ENCODE data around the gene TBC1D3G. TPM values are rescaled to one million over a fixed set of nuclear protein-coding genes. Genes with fewer than 3 reads are reported as not detected.
"Not testable (repeated sequence)": the region's sequence is repeated elsewhere in the genome, so short reads cannot be mapped to it uniquely, and the experiment has no call there.

The TBC1D3G gene
- total RNA-seq, 1 experiment from 2014 or later = not detected

DNA sequence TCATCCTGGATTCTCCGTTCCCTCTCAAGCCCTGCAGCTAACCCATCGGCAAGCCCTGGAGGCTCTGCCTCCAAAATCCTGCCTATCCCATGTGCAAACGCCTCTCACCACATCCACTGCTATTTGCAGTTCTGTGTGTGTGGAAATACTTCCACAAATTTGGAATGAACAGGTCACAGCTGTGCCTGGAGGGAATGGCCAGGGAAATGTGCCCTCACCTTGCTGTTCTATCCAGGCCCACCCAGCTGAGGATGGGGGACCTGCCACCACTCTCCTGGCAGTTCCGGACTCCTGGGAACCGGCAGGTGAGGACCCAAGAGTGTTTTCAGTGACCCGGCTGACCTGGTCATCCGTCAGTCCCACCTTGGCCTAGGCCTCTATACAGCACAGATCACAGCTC lies 52.3 kb downstream of the TBC1D3G start:
- BruUV-seq (replicated peaks); H3K36me3 ChIP-seq (ENCODE audit: low read depth); H2AFZ ChIP-seq; intact Hi-C loops (cut with micrococcal nuclease; ENCODE audit: unreplicated experiment); CTCF ChIA-PET; H3K9me2 ChIP-seq (ENCODE audit: insufficient read depth); H3K4me3 ChIP-seq; H3F3A ChIP-seq (ENCODE audit: insufficient read depth, low read depth); H3K4me2 ChIP-seq; H3K4me1 ChIP-seq (replicated peaks; ENCODE audit: insufficient read depth); POLR2A ChIA-PET (ENCODE audit: unreplicated experiment); H4K20me1 ChIP-seq (ENCODE audit: insufficient read depth); H3K27me3 ChIP-seq (ENCODE audit: insufficient read depth, low read depth); H3K79me2 ChIP-seq (ENCODE audit: low read depth); DNase-seq; H3K27ac ChIP-seq; H3K9me3 ChIP-seq (ENCODE audit: insufficient read depth, low read depth): not testable (repeated sequence)

Other genes with a start within 250 kb of the TBC1D3G start
- not detected in 2 replicates for gene CCL3, start 233.7 kb upstream of the TBC1D3G start, total RNA-seq (2021)
- gene CCL4, start 220.1 kb upstream of the TBC1D3G start, total RNA-seq (2021) = not detected in 2 replicates
- gene TBC1D3B, start 147.2 kb upstream of the TBC1D3G start, total RNA-seq (2021) = 13.8 and 18.6 TPM in 2 replicates
- gene CCL3L1, start 127.1 kb upstream of the TBC1D3G start, total RNA-seq (2021) = not detected in 2 replicates
- gene CCL4L2, start 112.8 kb upstream of the TBC1D3G start, total RNA-seq (2021) = not detected in 2 replicates
- 0.50 and 0.81 TPM in 2 replicates for gene TBC1D3I, start 59.3 kb upstream of the TBC1D3G start, total RNA-seq (2021)
- not detected in 2 replicates for gene TBC1D3H, start 64.6 kb downstream of the TBC1D3G start, total RNA-seq (2021)
- 32.1 and 35.5 TPM in 2 replicates for gene ZNHIT3, start 162.8 kb downstream of the TBC1D3G start, total RNA-seq (2021)
- 110 and 115 TPM in 2 replicates for gene MYO19, start 211.0 kb downstream of the TBC1D3G start, total RNA-seq (2021)
- gene PIGW, start 211.1 kb downstream of the TBC1D3G start, total RNA-seq (2021) = 6.3 and 8.0 TPM in 2 replicates
- 51.4 and 59.6 TPM in 2 replicates for gene GGNBP2, start 221.0 kb downstream of the TBC1D3G start, total RNA-seq (2021)